Keratinocyte (primary cell): Measurements from ENCODE around the gene TADA3. TPM values are rescaled to one million over a fixed set of nuclear protein-coding genes. Genes with fewer than 3 reads are reported as not detected.

Experiments used
- DNase-seq: peaks from one replicate; pipeline ENCODE4 v3.0.0-alpha.2; 2011; ENCODE audit warnings: low read depth, missing footprints, low spot score
- FAIRE-seq: peaks from 2 replicates; lab custom pipeline; 2011; peaks lifted over from hg19 to GRCh38; lab: Jason Lieb, UNC
- H2AFZ ChIP-seq: 2 replicates; pipeline ENCODE4 v1.6.0; 2012; ENCODE audit warnings: low read length, control low read depth, inconsistent platforms; ENCODE audit not compliant: control insufficient read depth
- H3K27ac ChIP-seq: 2 replicates; pipeline ENCODE4 v1.5.1; 2011; ENCODE audit warnings: low read length; ENCODE audit not compliant: control insufficient read depth, insufficient read depth
- H3K27me3 ChIP-seq: 3 replicates; pipeline ENCODE4 v1.6.0; 2011; ENCODE audit warnings: low read length; ENCODE audit not compliant: control insufficient read depth, insufficient read depth; ENCODE audit errors: extremely low read depth
- H3K36me3 ChIP-seq, 2 experiments: 2 replicates in 1 of 2; 3 replicates in 1 of 2; pipeline ENCODE4 v1.5.1; 2011; ENCODE audit warnings: low read length in 2 of 2, mild to moderate bottlenecking in 1 of 2; ENCODE audit not compliant: control insufficient read depth in 2 of 2, insufficient read depth in 2 of 2; ENCODE audit errors: extremely low read depth in 1 of 2
- H3K4me1 ChIP-seq: 3 replicates; pipeline ENCODE4 v1.5.1; 2011; ENCODE audit warnings: low read length; ENCODE audit not compliant: control insufficient read depth, insufficient read depth; ENCODE audit errors: extremely low read depth
- H3K4me2 ChIP-seq: 3 replicates; pipeline ENCODE4 v1.6.0; 2011; ENCODE audit warnings: low read depth, low read length; ENCODE audit not compliant: control insufficient read depth, insufficient read depth; ENCODE audit errors: extremely low read depth
- H3K4me3 ChIP-seq, 3 experiments: fragments of 200-600 bp in 1 of 3; sonication (generic) in 1 of 3; 2 replicates in 2 of 3; 3 replicates in 1 of 3; pipeline ENCODE4 v1.5.1; 2011 to 2016; ENCODE audit warnings: low read length in 3 of 3, mild to moderate bottlenecking in 3 of 3, control low read depth in 2 of 3, inconsistent platforms in 1 of 3, low read depth in 1 of 3, mixed read lengths in 1 of 3, mixed run types in 1 of 3, moderate library complexity in 1 of 3; ENCODE audit not compliant: control insufficient read depth in 2 of 3, insufficient read depth in 2 of 3; ENCODE audit errors: extremely low read depth in 1 of 3
- H3K79me2 ChIP-seq: 2 replicates; pipeline ENCODE4 v1.6.0; 2012; ENCODE audit warnings: low read length; ENCODE audit not compliant: control insufficient read depth, insufficient read depth
- H3K9ac ChIP-seq: 3 replicates; pipeline ENCODE4 v1.6.0; 2011; ENCODE audit warnings: low read length; ENCODE audit not compliant: control insufficient read depth, insufficient read depth; ENCODE audit errors: extremely low read depth
- H3K9me1 ChIP-seq: 3 replicates; pipeline ENCODE4 v1.6.0; 2011; ENCODE audit warnings: low read length; ENCODE audit not compliant: control insufficient read depth, insufficient read depth; ENCODE audit errors: extremely low read depth
- H3K9me3 ChIP-seq: 2 replicates; pipeline ENCODE4 v1.5.1; 2012; ENCODE audit warnings: low read depth, low read length; ENCODE audit not compliant: control insufficient read depth
- H4K20me1 ChIP-seq: 3 replicates; pipeline ENCODE4 v1.6.0; 2011; ENCODE audit warnings: low read length; ENCODE audit not compliant: control insufficient read depth, insufficient read depth; ENCODE audit errors: extremely low read depth
- EZH2 ChIP-seq: IDR thresholded peaks from one replicate; pipeline ENCODE4 v1.6.1; 2012; ENCODE audit warnings: inconsistent platforms, mild to moderate bottlenecking, low read length, moderate library complexity
- dilution Hi-C: fragments of 300-500 bp; cut with MboI; formaldehyde crosslinking; loops from one replicate; pipeline ENCODE4 v1.7.0; 2020; ENCODE audit warnings: low sequenced_read_pairs; ENCODE audit not compliant: extremely low pct_ligation_motif_present
- polyA plus RNA-seq, 5 experiments: library from polyadenylated mRNA; depleted of rRNA in 3 of 5; stranded (reverse) in 3 of 5; stranded (forward) in 1 of 5; unstranded in 1 of 5; fragments of >200 nt; gene quantifications; 1 replicate in 1 of 5; 2 replicates in 3 of 5; 3 replicates in 1 of 5; pipeline versions ENCODE4 v1.2.1 to v1.2.3, GENCODE V29; 2011 to 2012; ENCODE audit warnings: missing spikeins in 2 of 5, low read depth in 1 of 5, low replicate concordance in 1 of 5
- TF ChIP-seq, protein P1 (sequence below), 3 experiments: IDR thresholded peaks in 1 of 3; conservative IDR thresholded peaks in 1 of 3; optimal IDR thresholded peaks in 1 of 3; 2 replicates in 2 of 3; 3 replicates in 1 of 3; pipeline versions ENCODE3 to v1.5.1; 2011; ENCODE audit warnings: low read length in 3 of 3, mild to moderate bottlenecking in 3 of 3, moderate library complexity in 2 of 3, control low read depth in 1 of 3, inconsistent platforms in 1 of 3; ENCODE audit not compliant: insufficient read depth in 2 of 3; ENCODE audit errors: extremely low read depth in 1 of 3

Gene TADA3
- polyA plus RNA-seq, 1 donor (not counting 4 experiments of a cell fraction or from before 2014, with no cell fraction given) = 29.6 TPM

DNA sequence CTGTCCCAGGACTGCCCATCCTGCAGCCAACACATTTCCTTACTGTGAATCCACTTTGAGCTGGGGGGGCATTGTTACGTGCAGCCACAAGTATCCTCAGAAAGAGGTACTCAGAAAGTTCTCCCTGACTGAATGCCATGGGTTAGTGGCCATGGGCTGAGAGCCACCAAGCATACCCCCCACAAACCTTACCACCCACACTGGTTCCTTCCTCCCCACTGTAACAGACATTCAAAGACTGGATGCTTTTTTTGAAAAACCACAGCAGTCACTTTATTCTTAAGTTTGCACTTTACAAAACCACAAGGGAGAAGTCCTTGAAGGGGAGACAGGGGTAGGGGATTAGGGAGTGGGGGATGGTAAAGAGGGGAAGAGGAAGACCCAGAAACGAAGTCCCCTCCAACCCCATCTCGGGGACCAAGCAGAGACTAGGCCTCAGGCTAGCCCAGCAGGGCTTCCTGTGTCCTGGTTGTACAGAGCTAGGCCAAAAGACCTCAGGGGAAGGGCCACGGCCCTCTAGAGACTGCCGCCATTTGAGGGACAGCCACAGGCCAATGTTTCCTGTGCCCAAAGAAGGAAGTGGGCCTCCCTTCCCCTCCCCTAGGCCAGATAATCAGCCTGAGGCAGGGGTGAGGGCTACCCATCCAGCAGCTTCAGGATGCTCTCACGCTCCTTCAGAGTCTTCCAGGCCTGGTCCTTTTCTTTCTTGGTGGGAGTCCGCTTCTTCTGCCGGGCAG lies 12.4 kb downstream of the TADA3 start:
- peaks cover 3% of the 10 kb centered on the region for H3K4me1 ChIP-seq
- H3K9me1 ChIP-seq = no peaks in the 10 kb centered on the region
- H3K4me3 ChIP-seq = no peak overlapping the region
- H3K27me3 ChIP-seq = no peaks in the 10 kb centered on the region
- no peaks in the 10 kb centered on the region for H3K9me3 ChIP-seq
- H3K27ac ChIP-seq = no peak overlapping the region
- dilution Hi-C loops = no loop called here
- no peak for DNase-seq
- no peaks in the 10 kb centered on the region for H4K20me1 ChIP-seq
- H2AFZ ChIP-seq = no peak overlapping the region
- TF ChIP-seq EZH2 = no peak
- TF ChIP-seq, protein P1, sequence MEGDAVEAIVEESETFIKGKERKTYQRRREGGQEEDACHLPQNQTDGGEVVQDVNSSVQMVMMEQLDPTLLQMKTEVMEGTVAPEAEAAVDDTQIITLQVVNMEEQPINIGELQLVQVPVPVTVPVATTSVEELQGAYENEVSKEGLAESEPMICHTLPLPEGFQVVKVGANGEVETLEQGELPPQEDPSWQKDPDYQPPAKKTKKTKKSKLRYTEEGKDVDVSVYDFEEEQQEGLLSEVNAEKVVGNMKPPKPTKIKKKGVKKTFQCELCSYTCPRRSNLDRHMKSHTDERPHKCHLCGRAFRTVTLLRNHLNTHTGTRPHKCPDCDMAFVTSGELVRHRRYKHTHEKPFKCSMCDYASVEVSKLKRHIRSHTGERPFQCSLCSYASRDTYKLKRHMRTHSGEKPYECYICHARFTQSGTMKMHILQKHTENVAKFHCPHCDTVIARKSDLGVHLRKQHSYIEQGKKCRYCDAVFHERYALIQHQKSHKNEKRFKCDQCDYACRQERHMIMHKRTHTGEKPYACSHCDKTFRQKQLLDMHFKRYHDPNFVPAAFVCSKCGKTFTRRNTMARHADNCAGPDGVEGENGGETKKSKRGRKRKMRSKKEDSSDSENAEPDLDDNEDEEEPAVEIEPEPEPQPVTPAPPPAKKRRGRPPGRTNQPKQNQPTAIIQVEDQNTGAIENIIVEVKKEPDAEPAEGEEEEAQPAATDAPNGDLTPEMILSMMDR (optimal IDR thresholded peaks at IDR 0.05 in 1 of 3, IDR thresholded peaks at IDR 0.05 in 1 of 3, conservative IDR thresholded peaks at IDR 0.05 in 1 of 3; ENCODE audit: extremely low read depth in 1 of 3, insufficient read depth in 2 of 3, low read length in 3 of 3) = no peak
- H3K4me2 ChIP-seq = no peak overlapping the region
- H3K36me3 ChIP-seq = peaks cover 10 to 11% of the 10 kb centered on the region in 2 experiments
- FAIRE-seq = no peak
- no peaks in the 10 kb centered on the region for H3K79me2 ChIP-seq
- H3K9ac ChIP-seq = no peak overlapping the region

DNA sequence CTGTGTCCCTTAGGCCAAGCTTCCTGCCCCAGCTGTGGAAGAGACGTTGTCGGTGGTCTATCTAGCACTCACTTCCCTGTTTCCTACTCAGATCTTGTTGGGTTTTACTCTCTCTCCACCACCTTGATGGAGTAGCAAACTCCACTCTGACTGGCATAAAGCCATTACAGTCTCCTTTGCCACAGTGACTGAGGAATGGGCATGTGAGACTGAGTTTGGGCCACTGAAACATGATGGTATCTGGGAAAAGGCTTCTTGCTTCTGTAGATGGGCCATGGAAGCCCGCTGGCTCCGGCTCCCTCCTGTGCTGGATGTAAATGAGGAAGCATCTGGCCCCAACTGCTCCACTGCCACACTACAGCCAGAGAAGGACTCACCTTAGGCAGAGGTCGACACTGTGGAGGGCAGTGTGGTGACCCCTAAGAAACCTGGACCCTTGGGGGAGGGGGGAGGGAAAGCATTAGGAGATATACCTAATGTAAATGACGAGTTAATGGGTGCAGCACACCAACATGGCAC lies 13.1 kb downstream of the TADA3 start:
- Histone ChIP-seq H3K36me3 (peaks cover 9 to 11% of the 10 kb centered on the region in 2 experiments), H3K9me3 (no peaks in the 10 kb centered on the region), H2AFZ (no peak overlapping the region), H3K27me3 (no peaks in the 10 kb centered on the region), H3K9ac (no peak overlapping the region), H3K9me1 (no peaks in the 10 kb centered on the region), H3K4me1 (peaks cover 3% of the 10 kb centered on the region), H3K27ac (no peak overlapping the region), H3K4me2 (no peak overlapping the region), H3K4me3 (no peak overlapping the region), H3K79me2 (no peaks in the 10 kb centered on the region), H4K20me1 (no peaks in the 10 kb centered on the region)
- DNase-seq = no peak
- no peak for FAIRE-seq
- dilution Hi-C loops = no loop called here
- TF ChIP-seq EZH2 = no peak
- TF ChIP-seq, protein P1 (optimal IDR thresholded peaks at IDR 0.05 in 1 of 3, IDR thresholded peaks at IDR 0.05 in 1 of 3, conservative IDR thresholded peaks at IDR 0.05 in 1 of 3; ENCODE audit: extremely low read depth in 1 of 3, insufficient read depth in 2 of 3, low read length in 3 of 3) = no peak
